Loucy (cell line): ENCODE results near the gene VPS13A.

Source experiments
- H2AFZ ChIP-seq: fragments of 200-600 bp; sonication (generic); 2 replicates; pipeline ENCODE4 v1.6.0; 2016; ENCODE audit warnings: antibody characterized with exemption, mild to moderate bottlenecking, low read length, moderate library complexity
- H3F3A ChIP-seq: fragments of 200-600 bp; 2 replicates; pipeline ENCODE4 v1.6.0; 2016; ENCODE audit warnings: antibody characterized with exemption, low read depth, mild to moderate bottlenecking
- H3K27me3 ChIP-seq: fragments of 200-600 bp; sonication (generic); 2 replicates; pipeline ENCODE4 v1.6.1; 2014; ENCODE audit warnings: low read length, mild to moderate bottlenecking; ENCODE audit not compliant: insufficient read depth, poor library complexity, severe bottlenecking
- H3K36me3 ChIP-seq: fragments of 200-600 bp; sonication (generic); 2 replicates; pipeline ENCODE4 v1.6.1; 2016; ENCODE audit warnings: low read length; ENCODE audit not compliant: insufficient read depth
- H3K4me1 ChIP-seq: fragments of 200-600 bp; sonication (generic); 2 replicates; pipeline ENCODE4 v1.5.1; 2014; ENCODE audit warnings: low read length, mild to moderate bottlenecking; ENCODE audit not compliant: insufficient read depth, poor library complexity, severe bottlenecking
- H3K4me2 ChIP-seq: fragments of 200-600 bp; sonication (generic); 2 replicates; pipeline ENCODE4 v1.6.0; 2014; ENCODE audit warnings: antibody characterized with exemption, low read length, low read depth, mild to moderate bottlenecking; ENCODE audit not compliant: poor library complexity, severe bottlenecking
- H3K4me3 ChIP-seq: fragments of 200-600 bp; sonication (generic); 2 replicates; pipeline ENCODE4 v1.5.1; 2014; ENCODE audit warnings: low read length, mild to moderate bottlenecking, mixed read lengths; ENCODE audit not compliant: poor library complexity, severe bottlenecking
- H3K79me2 ChIP-seq: fragments of 200-600 bp; sonication (generic); 2 replicates; pipeline ENCODE4 v1.6.1; 2014; ENCODE audit warnings: low read length; ENCODE audit not compliant: insufficient read depth
- H3K9ac ChIP-seq: fragments of 200-600 bp; sonication (generic); 2 replicates; pipeline ENCODE4 v1.6.0; 2014; ENCODE audit warnings: mild to moderate bottlenecking, low read depth, low read length, moderate library complexity; ENCODE audit not compliant: poor library complexity, severe bottlenecking
- H3K9me2 ChIP-seq: fragments of 200-600 bp; sonication (generic); replicated peaks from 2 replicates; pipeline ENCODE4 v1.6.1; 2016; ENCODE audit warnings: low read depth, low read length, mixed read lengths
- H3K9me3 ChIP-seq: fragments of 200-600 bp; sonication (generic); 2 replicates; pipeline ENCODE4 v1.6.1; 2014; ENCODE audit warnings: mild to moderate bottlenecking, antibody characterized with exemption, low read length, low read depth; ENCODE audit not compliant: insufficient read depth
- H4K20me1 ChIP-seq: fragments of 200-600 bp; sonication (generic); 2 replicates; pipeline ENCODE4 v1.6.0; 2014; ENCODE audit warnings: antibody characterized with exemption, low read length, mild to moderate bottlenecking; ENCODE audit not compliant: insufficient read depth, poor library complexity, severe bottlenecking
- CTCF ChIP-seq: fragments of 200-600 bp; sonication (generic); conservative IDR thresholded peaks from 2 replicates; pipeline ENCODE4 v1.5.1; 2014; ENCODE audit warnings: mild to moderate bottlenecking, antibody characterized with exemption, low read length
- EZH2phosphoT487 ChIP-seq: fragments of 200-600 bp; IDR thresholded peaks from 2 replicates; pipeline ENCODE4 v1.6.1; 2018; ENCODE audit warnings: antibody characterized with exemption, mild to moderate bottlenecking, moderate library complexity, borderline replicate concordance

VPS13A gene

GRCh38 chr9:77236693-77237092, 59.4 kb downstream of the VPS13A start:
- Histone ChIP-seq H3F3A (no peaks in the 10 kb centered on the region), H3K4me2 (no peak overlapping the region), H4K20me1 (no peaks in the 10 kb centered on the region), H3K27me3 (no peaks in the 10 kb centered on the region), H2AFZ (no peak overlapping the region), H3K9me3 (no peaks in the 10 kb centered on the region), H3K9me2 (no peaks in the 10 kb centered on the region), H3K4me3 (no peak overlapping the region), H3K4me1 (no peaks in the 10 kb centered on the region), H3K79me2 (0 out of 2 replicates have a peak, but pooled peaks cover 4% of the 10 kb centered on the region), H3K9ac (no peak overlapping the region), H3K36me3 (peaks cover 35% of the 10 kb centered on the region; the same call in 1 of the 2 replicates)
- TF ChIP-seq EZH2phosphoT487: no peak
- no peak for TF ChIP-seq CTCF

GRCh38 chr9:77237896-77238295, 60.6 kb downstream of the VPS13A start:
- no peak overlapping the region for H3K9ac ChIP-seq
- peaks cover 36% of the 10 kb centered on the region; the same call in 1 of the 2 replicates for H3K36me3 ChIP-seq
- no peaks in the 10 kb centered on the region for H3K4me1 ChIP-seq
- no peaks in the 10 kb centered on the region for H3K27me3 ChIP-seq
- H3K9me2 ChIP-seq: no peaks in the 10 kb centered on the region
- TF ChIP-seq EZH2phosphoT487 (no peak), CTCF (no peak)
- H3K9me3 ChIP-seq: no peaks in the 10 kb centered on the region
- H3K79me2 ChIP-seq: 0 out of 2 replicates have a peak, but pooled peaks cover 4% of the 10 kb centered on the region
- no peaks in the 10 kb centered on the region for H3F3A ChIP-seq
- H2AFZ ChIP-seq: no peak overlapping the region
- no peak overlapping the region for H3K4me3 ChIP-seq
- H3K4me2 ChIP-seq: no peak overlapping the region
- no peaks in the 10 kb centered on the region for H4K20me1 ChIP-seq

- Histone ChIP-seq H3K36me3 (peaks cover 28% of the 10 kb centered on the region; the same call in 1 of the 2 replicates), H3K9me2 (no peaks in the 10 kb centered on the region), H3K4me3 (no peak overlapping the region), H3K27me3 (no peaks in the 10 kb centered on the region), H3K4me1 (no peaks in the 10 kb centered on the region), H3K4me2 (no peak overlapping the region), H4K20me1 (no peaks in the 10 kb centered on the region), H2AFZ (no peak overlapping the region), H3K9me3 (no peaks in the 10 kb centered on the region), H3K79me2 (no peaks in the 10 kb centered on the region), H3K9ac (no peak overlapping the region), H3F3A (no peaks in the 10 kb centered on the region)
- TF ChIP-seq EZH2phosphoT487 (no peak), CTCF (no peak)
Measured at GRCh38 chr9:77251050-77251449, 73.7 kb downstream of the VPS13A start.
